ENCODE data around the gene CCSER1.

CCSER1 gene

DNA sequence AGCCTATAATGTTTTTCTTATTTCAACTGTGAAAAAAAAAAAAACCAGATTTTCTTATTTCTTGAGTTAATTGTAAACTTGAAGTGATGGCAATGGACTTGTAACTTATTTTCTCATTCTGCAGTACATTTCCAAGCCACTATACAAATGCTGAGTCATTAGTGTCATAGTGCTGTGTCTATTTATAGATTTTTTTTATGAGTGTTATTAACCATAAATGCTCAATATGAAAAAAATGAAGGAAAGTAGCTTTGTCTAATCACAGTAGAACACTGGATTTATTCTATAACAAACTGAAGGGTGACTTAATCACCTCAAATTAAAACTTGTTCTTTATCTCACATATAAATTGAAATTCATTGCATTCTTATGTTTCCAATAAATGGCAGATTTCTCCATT is 718.6 kb downstream of the CCSER1 start:
- H3K27ac ChIP-seq, result no peak overlapping the region
- TF ChIP-seq, protein P1, sequence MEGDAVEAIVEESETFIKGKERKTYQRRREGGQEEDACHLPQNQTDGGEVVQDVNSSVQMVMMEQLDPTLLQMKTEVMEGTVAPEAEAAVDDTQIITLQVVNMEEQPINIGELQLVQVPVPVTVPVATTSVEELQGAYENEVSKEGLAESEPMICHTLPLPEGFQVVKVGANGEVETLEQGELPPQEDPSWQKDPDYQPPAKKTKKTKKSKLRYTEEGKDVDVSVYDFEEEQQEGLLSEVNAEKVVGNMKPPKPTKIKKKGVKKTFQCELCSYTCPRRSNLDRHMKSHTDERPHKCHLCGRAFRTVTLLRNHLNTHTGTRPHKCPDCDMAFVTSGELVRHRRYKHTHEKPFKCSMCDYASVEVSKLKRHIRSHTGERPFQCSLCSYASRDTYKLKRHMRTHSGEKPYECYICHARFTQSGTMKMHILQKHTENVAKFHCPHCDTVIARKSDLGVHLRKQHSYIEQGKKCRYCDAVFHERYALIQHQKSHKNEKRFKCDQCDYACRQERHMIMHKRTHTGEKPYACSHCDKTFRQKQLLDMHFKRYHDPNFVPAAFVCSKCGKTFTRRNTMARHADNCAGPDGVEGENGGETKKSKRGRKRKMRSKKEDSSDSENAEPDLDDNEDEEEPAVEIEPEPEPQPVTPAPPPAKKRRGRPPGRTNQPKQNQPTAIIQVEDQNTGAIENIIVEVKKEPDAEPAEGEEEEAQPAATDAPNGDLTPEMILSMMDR (conservative IDR thresholded peaks at IDR 0.05), result no peak

- TF ChIP-seq, protein P1 (conservative IDR thresholded peaks at IDR 0.05), result no peak
- H3K27ac ChIP-seq, result no peak overlapping the region
These were observed 725.0 kb downstream of the CCSER1 start for GRCh38 chr4:90852237-90852636.

DNA sequence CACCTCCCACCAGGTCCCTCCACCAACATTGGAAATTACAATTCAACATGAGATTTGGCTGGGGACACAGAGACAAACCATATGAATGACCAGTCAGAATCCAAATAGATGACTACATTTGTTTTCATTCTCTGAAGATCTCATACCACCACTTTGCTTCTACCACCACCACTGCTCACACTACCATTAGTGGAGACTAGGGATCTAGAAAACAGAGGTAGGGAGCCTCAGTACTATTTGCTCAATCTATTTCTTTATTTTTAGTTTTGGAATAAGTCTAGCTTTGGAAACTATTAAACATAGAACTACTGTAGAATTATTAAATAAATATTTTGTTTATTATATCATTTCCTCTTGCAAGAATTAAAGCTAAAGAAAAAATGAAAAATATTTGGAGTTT is 727.9 kb downstream of the CCSER1 start:
- TF ChIP-seq, protein P1 (conservative IDR thresholded peaks at IDR 0.05), result no peak
- H3K27ac ChIP-seq, result no peak overlapping the region

DNA sequence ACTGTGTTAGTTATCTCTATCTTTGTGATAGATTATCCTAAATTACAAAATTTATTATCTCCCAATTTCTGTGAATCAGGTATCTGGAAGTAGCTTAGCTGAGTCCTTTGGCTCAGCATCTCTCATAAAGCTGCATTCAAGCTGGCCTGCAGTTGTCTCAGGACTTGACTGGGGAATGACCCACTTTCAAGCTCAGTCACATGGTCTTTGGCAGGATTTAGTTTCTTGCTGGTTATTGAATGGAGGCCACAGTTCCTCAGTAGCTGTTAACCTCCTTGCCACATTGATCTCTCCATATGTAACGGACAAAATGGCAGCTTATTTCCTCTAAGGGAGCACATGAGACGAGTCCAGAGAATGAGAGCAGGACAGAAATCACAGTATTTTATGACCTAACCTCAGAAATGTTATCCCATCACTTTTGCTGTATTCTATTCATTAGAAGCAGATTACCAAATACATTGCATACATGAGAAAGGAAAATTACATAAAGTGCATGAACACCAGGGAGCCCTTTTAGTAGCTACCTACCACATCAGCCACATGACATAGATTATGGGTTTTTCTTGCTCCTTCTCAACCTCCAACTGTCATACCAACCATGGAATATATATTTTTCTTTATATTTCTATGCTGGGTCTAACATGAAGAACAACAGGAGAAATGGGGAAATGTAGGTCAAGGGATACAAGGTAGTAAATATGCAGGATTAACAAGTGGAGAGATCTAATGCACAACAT is 730.1 kb downstream of the CCSER1 start:
- TF ChIP-seq, protein P1 (conservative IDR thresholded peaks at IDR 0.05), result no peak

GRCh38 chr4:90875791-90876190 is 748.6 kb downstream of the CCSER1 start:
- H3K27ac ChIP-seq, result no peak overlapping the region
- TF ChIP-seq, protein P1 (conservative IDR thresholded peaks at IDR 0.05), result no peak

More for the DNA sequence above, 730.1 kb downstream of the CCSER1 start:
- H3K27ac ChIP-seq, result no peak overlapping the region

DNA sequence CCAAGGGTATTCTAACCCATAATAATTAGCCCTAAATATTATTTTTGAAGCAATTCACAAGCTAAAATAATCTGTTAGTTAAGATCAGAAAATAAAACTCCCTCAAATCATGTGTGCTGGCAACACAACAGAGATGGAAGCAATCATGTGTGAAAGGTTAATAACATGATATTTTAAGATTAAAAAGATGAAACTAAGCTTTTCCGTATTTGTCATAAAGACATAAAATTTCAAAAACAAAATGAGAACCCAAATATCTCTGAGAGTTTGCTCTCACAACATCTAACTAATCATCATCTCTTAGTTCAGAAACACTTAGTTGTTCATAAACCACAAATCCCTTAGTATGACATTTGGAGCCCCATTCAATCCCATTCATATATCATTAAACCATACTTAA is 749.1 kb downstream of the CCSER1 start:
- TF ChIP-seq, protein P1 (conservative IDR thresholded peaks at IDR 0.05), result no peak
- H3K27ac ChIP-seq, result no peak overlapping the region

- no peak overlapping the region for H3K27ac ChIP-seq
- TF ChIP-seq, protein P1 (conservative IDR thresholded peaks at IDR 0.05), result no peak
These were observed 756.3 kb downstream of the CCSER1 start for GRCh38 chr4:90883519-90883918.
